KMS-11 (cell line): ENCODE results near the gene ANAPC16.

Experiments
- H2AFZ ChIP-seq: fragments of 200-600 bp; sonication (generic); 2 replicates; pipeline ENCODE4 v1.6.1; 2016; ENCODE audit warnings: antibody characterized with exemption, mixed run types, low read depth
- H3K27ac ChIP-seq: fragments of 200-600 bp; sonication (generic); 2 replicates; pipeline ENCODE4 v1.6.1; 2016; ENCODE audit warnings: mild to moderate bottlenecking, mixed run types
- H3K27me3 ChIP-seq: fragments of 200-600 bp; sonication (generic); 2 replicates; pipeline ENCODE4 v1.6.1; 2017; ENCODE audit warnings: mild to moderate bottlenecking, low read depth, mixed run types, moderate library complexity; ENCODE audit not compliant: insufficient read depth
- H3K36me3 ChIP-seq: fragments of 200-600 bp; sonication (generic); 2 replicates; pipeline ENCODE4 v1.6.1; 2017; ENCODE audit warnings: mild to moderate bottlenecking, mixed run types; ENCODE audit not compliant: insufficient read depth
- H3K4me1 ChIP-seq: fragments of 200-600 bp; sonication (generic); 2 replicates; pipeline ENCODE4 v1.6.1; 2016; ENCODE audit warnings: mild to moderate bottlenecking, low read depth, mixed run types; ENCODE audit not compliant: poor library complexity, severe bottlenecking
- H3K4me2 ChIP-seq: fragments of 200-600 bp; sonication (generic); 2 replicates; pipeline ENCODE4 v1.7.0; 2016; ENCODE audit warnings: mild to moderate bottlenecking, mixed run types
- H3K4me3 ChIP-seq: fragments of 200-600 bp; sonication (generic); IDR thresholded peaks from 2 replicates; pipeline ENCODE4 v1.6.1; 2017; ENCODE audit warnings: low read depth, low read length, mixed read lengths; ENCODE audit not compliant: insufficient read depth
- H3K79me2 ChIP-seq: fragments of 200-600 bp; sonication (generic); 2 replicates; pipeline ENCODE4 v1.6.1; 2016; ENCODE audit warnings: low read depth, mixed run types; ENCODE audit not compliant: insufficient read depth
- H3K9ac ChIP-seq: fragments of 200-600 bp; sonication (generic); 2 replicates; pipeline ENCODE4 v1.6.1; 2016; ENCODE audit warnings: mild to moderate bottlenecking, mixed run types
- H4K20me1 ChIP-seq: fragments of 200-600 bp; sonication (generic); 2 replicates; pipeline ENCODE4 v1.6.1; 2016; ENCODE audit warnings: mild to moderate bottlenecking, mixed run types; ENCODE audit not compliant: insufficient read depth
- CTCF ChIP-seq: fragments of 200-600 bp; sonication (generic); conservative IDR thresholded peaks from 2 replicates; pipeline ENCODE4 v1.6.1; 2017; ENCODE audit warnings: low read depth, mild to moderate bottlenecking, antibody characterized with exemption, low read length, moderate library complexity, mixed read lengths

Gene ANAPC16

GRCh38 chr10:72228318-72228751 is 12.5 kb downstream of the ANAPC16 start:
- no peak for TF ChIP-seq CTCF
- Histone ChIP-seq H4K20me1 (no peaks in the 10 kb centered on the region), H3K9ac (no peak overlapping the region), H3K4me1 (peaks cover 29% of the 10 kb centered on the region), H3K4me2 (no peak overlapping the region), H3K4me3 (no peak overlapping the region), H3K79me2 (peaks cover 7% of the 10 kb centered on the region; the same call in 1 of the 2 replicates), H3K27ac (no peak overlapping the region), H3K36me3 (0 out of 2 replicates have a peak, but pooled peaks cover under 1% of the 10 kb centered on the region), H2AFZ (no peak overlapping the region), H3K27me3 (no peaks in the 10 kb centered on the region)

- Histone ChIP-seq H2AFZ (no peak overlapping the region), H3K27ac (no peak overlapping the region), H3K27me3 (no peaks in the 10 kb centered on the region), H4K20me1 (no peaks in the 10 kb centered on the region), H3K4me2 (no peak overlapping the region), H3K79me2 (no peaks in the 10 kb centered on the region; the same call in 1 of the 2 replicates), H3K9ac (no peak overlapping the region), H3K4me3 (no peak overlapping the region), H3K4me1 (peaks cover 22% of the 10 kb centered on the region), H3K36me3 (0 out of 2 replicates have a peak, but pooled peaks cover 5% of the 10 kb centered on the region)
- TF ChIP-seq CTCF, result no peak
These were observed 13.7 kb downstream of the ANAPC16 start for GRCh38 chr10:72229261-72230251.

- Histone ChIP-seq H4K20me1 (no peaks in the 10 kb centered on the region), H3K4me3 (no peak overlapping the region), H3K4me1 (peaks cover 10% of the 10 kb centered on the region), H3K4me2 (no peak overlapping the region), H3K36me3 (0 out of 2 replicates have a peak, but pooled peaks cover 5% of the 10 kb centered on the region), H3K79me2 (no peaks in the 10 kb centered on the region; the same call in 1 of the 2 replicates), H2AFZ (no peak overlapping the region), H3K27me3 (no peaks in the 10 kb centered on the region), H3K27ac (0 out of 2 replicates have a peak overlapping the region, but pooled peaks have one; percentile 6), H3K9ac (no peak overlapping the region)
- TF ChIP-seq CTCF, result no peak
These were observed 17.8 kb downstream of the ANAPC16 start for GRCh38 chr10:72233621-72234020.

GRCh38 chr10:72234560-72235095 is 18.8 kb downstream of the ANAPC16 start:
- H4K20me1 ChIP-seq, result no peaks in the 10 kb centered on the region
- H3K4me3 ChIP-seq, result no peak overlapping the region
- H3K27me3 ChIP-seq, result no peaks in the 10 kb centered on the region
- peaks cover 1% of the 10 kb centered on the region for H3K4me1 ChIP-seq
- H3K4me2 ChIP-seq, result no peak overlapping the region
- TF ChIP-seq CTCF, result no peak
- H3K36me3 ChIP-seq, result 0 out of 2 replicates have a peak, but pooled peaks cover 5% of the 10 kb centered on the region
- no peak overlapping the region for H2AFZ ChIP-seq
- H3K9ac ChIP-seq, result no peak overlapping the region
- H3K27ac ChIP-seq, result no peak overlapping the region
- H3K79me2 ChIP-seq, result no peaks in the 10 kb centered on the region; the same call in 1 of the 2 replicates
